H1 (cell line): ENCODE results near the gene PHRF1. TPM values are rescaled to one million over a fixed set of nuclear protein-coding genes. Genes with fewer than 3 reads are reported as not detected.

Source experiments
- CEBPB ChIP-seq: IDR thresholded peaks from 2 replicates; pipeline ENCODE4 v1.6.1; 2012; ENCODE audit warnings: low read depth, low read length
- CHD1 ChIP-seq: IDR thresholded peaks from 2 replicates; pipeline ENCODE4 v1.6.1; 2012; ENCODE audit warnings: low read depth, low read length, improper control_type of control experiment
- CHD7 ChIP-seq: fragments of 300-600 bp; sonication (generic); IDR thresholded peaks from 2 replicates; pipeline ENCODE4 v1.7.1; 2012; ENCODE audit warnings: low read length, moderate library complexity, mild to moderate bottlenecking, inconsistent platforms; ENCODE audit not compliant: insufficient replicate concordance
- CTCF ChIP-seq, 3 experiments: IDR thresholded peaks; 1 replicate in 2 of 3; 2 replicates in 1 of 3; pipeline versions ENCODE4 v1.5.1 to v1.6.1; 2011; ENCODE audit warnings: low read length in 3 of 3, mild to moderate bottlenecking in 3 of 3, inconsistent platforms in 2 of 3, low read depth in 1 of 3, moderate library complexity in 1 of 3; ENCODE audit not compliant: insufficient read depth in 1 of 3; ENCODE audit errors: control extremely low read depth in 1 of 3
- GTF2F1 ChIP-seq: IDR thresholded peaks from 2 replicates; pipeline ENCODE4 v1.6.1; 2012; ENCODE audit warnings: low read depth, low read length, improper control_type of control experiment, borderline replicate concordance
- JUN ChIP-seq: IDR thresholded peaks from 2 replicates; pipeline ENCODE4 v1.6.1; 2011; ENCODE audit warnings: low read depth, mild to moderate bottlenecking, improper control_type of control experiment, low read length
- RAD21 ChIP-seq, 2 experiments: IDR thresholded peaks in 1 of 2; conservative IDR thresholded peaks in 1 of 2; 2 replicates each; pipeline ENCODE4 v1.6.1; 2011; ENCODE audit warnings: low read depth in 2 of 2, low read length in 2 of 2, improper control_type of control experiment in 1 of 2, inconsistent platforms in 1 of 2, mild to moderate bottlenecking in 1 of 2, moderate library complexity in 1 of 2
- SRF ChIP-seq: IDR thresholded peaks from 2 replicates; pipeline ENCODE4 v1.6.1; 2011; ENCODE audit warnings: mild to moderate bottlenecking, low read depth, low read length, moderate library complexity
- polyA plus RNA-seq, 7 experiments: library from polyadenylated mRNA; depleted of rRNA in 3 of 7; stranded (reverse) in 5 of 7; unstranded in 2 of 7; fragments of >200 nt in 5 of 7; fragments of 200-250 nt in 2 of 7; gene quantifications; 1 replicate in 5 of 7; 2 replicates in 1 of 7; 4 replicates in 1 of 7; pipeline versions ENCODE4 v1.2.1 to v1.2.3, GENCODE V29; 2011 to 2013; ENCODE audit warnings: missing spikeins in 2 of 7, mixed read lengths in 2 of 7
- total RNA-seq: library from RNA; stranded (reverse); fragmentation: NEBNext Ultra II Directional; extraction: Animal tissue kit (Norgen Biotek cat#: 25700); gene quantifications from 2 replicates; pipeline ENCODE4 v1.2.1, GENCODE V29; 2021

Gene PHRF1
- total and polyA plus RNA-seq, 2 of the 8 experiments (the other 6 are each of a cell fraction or from before 2014, with no cell fraction given): 13.4 to 37.3 TPM

GRCh38 chr11:623999-624704, 47.9 kb downstream of the PHRF1 start (continued):
- no peak for TF ChIP-seq CHD7
- TF ChIP-seq RAD21 (IDR thresholded peaks at IDR 0.05 in 1 of 2, conservative IDR thresholded peaks at IDR 0.05 in 1 of 2; ENCODE audit: low read depth in 2 of 2, low read length in 2 of 2): no peak
- no peak for TF ChIP-seq SRF
- no peak for TF ChIP-seq GTF2F1
- no peak for TF ChIP-seq CHD1
- TF ChIP-seq CTCF (IDR thresholded peaks at IDR 0.05; ENCODE audit: control extremely low read depth in 1 of 3, insufficient read depth in 1 of 3, low read depth in 1 of 3, low read length in 3 of 3): no peak
- TF ChIP-seq CEBPB: no peak
- TF ChIP-seq JUN: no peak
